Transverse colon (tissue), 4 donors: ENCODE results near the gene NEK3. TPM values are rescaled to one million over a fixed set of nuclear protein-coding genes. Genes with fewer than 3 reads are reported as not detected.
"Not testable (repeated sequence)": the region's sequence is repeated elsewhere in the genome, so short reads cannot be mapped to it uniquely, and the experiment has no call there.

Experiments
- DNase-seq: peaks from one replicate; pipeline ENCODE4 v3.0.0-alpha.2; 2019
- H3K27ac ChIP-seq, 4 donors: fragments of 200-600 bp; sonication (generic); 2 replicates each; pipeline ENCODE4 v1.5.1; 2016 to 2018; ENCODE audit warnings: inconsistent platforms in 4 of 4
- H3K27me3 ChIP-seq: fragments of 200-600 bp; sonication (generic); 2 replicates; pipeline ENCODE4 v1.5.1; 2017; ENCODE audit warnings: inconsistent platforms
- H3K36me3 ChIP-seq, 4 donors: fragments of 200-600 bp; sonication (generic); 2 replicates each; pipeline ENCODE4 v1.5.1; 2017 to 2019; ENCODE audit warnings: inconsistent platforms in 4 of 4
- H3K4me1 ChIP-seq, 4 donors: fragments of 200-600 bp; sonication (generic); 2 replicates each; pipeline ENCODE4 v1.5.1; 2017 to 2020; ENCODE audit warnings: inconsistent platforms in 4 of 4
- H3K4me3 ChIP-seq, 4 donors: fragments of 200-600 bp; sonication (generic); 1 replicate in 1 of 4; 2 replicates in 3 of 4; pipeline versions ENCODE4 v1.5.1 to v1.6.1; 2017 to 2019; ENCODE audit warnings: inconsistent platforms in 4 of 4
- H3K9me3 ChIP-seq, 2 donors: fragments of 200-600 bp; sonication (generic); 2 replicates each; pipeline ENCODE4 v1.5.1; 2017 to 2019; ENCODE audit warnings: inconsistent platforms in 2 of 2
- EP300 ChIP-seq: sonication (generic); formaldehyde crosslinking; IDR thresholded peaks from one replicate; pipeline ENCODE4 v1.6.1; 2017; ENCODE audit warnings: antibody characterized with exemption, low read depth
- POLR2A ChIP-seq: fragments of 450-650 bp; IDR thresholded peaks from one replicate; pipeline ENCODE4 v1.6.1; 2016; ENCODE audit warnings: antibody characterized with exemption, mild to moderate bottlenecking, moderate library complexity
- POLR2AphosphoS5 ChIP-seq, 3 donors: sonication (generic); formaldehyde crosslinking; IDR thresholded peaks; one replicate each; pipeline ENCODE4 v1.6.1; 2016; ENCODE audit warnings: antibody characterized with exemption in 3 of 3
- WGBS, 2 donors: methylation state at CpG; one replicate each; pipeline ENCODE4 v1.1.5; 2018; ENCODE audit warnings: low coverage in 1 of 2; 5-methylcytosine and 5-hydroxymethylcytosine counted together
- in situ Hi-C, 4 donors: fragments of 200-750 bp; cut with MboI; loops; one replicate each; pipeline versions ENCODE4 v1.15.0 to v1.15.1; 2017; ENCODE audit warnings: low sequenced_read_pairs in 3 of 4, low pct_ligation_motif_present in 1 of 4, low pct_unique_long_range_greater_than_20kb in 1 of 4
- intact Hi-C: fragments of 100-400 bp; cut with DNase I; formaldehyde crosslinking; loops from one replicate; pipeline ENCODE4 v1.15.1; 2023; ENCODE audit warnings: low total_unique reads
- total RNA-seq, 4 donors: library from RNA; depleted of rRNA; stranded (reverse); fragments of >200 nt; gene quantifications; one replicate each; pipeline ENCODE4 v1.1.0, GENCODE V29; 2016
- TF ChIP-seq, protein P1 (sequence below), 5 experiments: fragments of 200-600 bp in 3 of 5; fragments of 450-650 bp in 2 of 5; sonication (generic) in 3 of 5; IDR thresholded peaks; 1 replicate in 2 of 5; 2 replicates in 3 of 5; pipeline ENCODE4 v1.5.1; 2016 to 2017; ENCODE audit warnings: antibody characterized with exemption in 5 of 5, inconsistent platforms in 3 of 5, mild to moderate bottlenecking in 2 of 5, moderate library complexity in 1 of 5

NEK3 gene
- total RNA-seq, 4 donors from 2014 or later = 20.9 to 52.1 (median 25.7) TPM

DNA sequence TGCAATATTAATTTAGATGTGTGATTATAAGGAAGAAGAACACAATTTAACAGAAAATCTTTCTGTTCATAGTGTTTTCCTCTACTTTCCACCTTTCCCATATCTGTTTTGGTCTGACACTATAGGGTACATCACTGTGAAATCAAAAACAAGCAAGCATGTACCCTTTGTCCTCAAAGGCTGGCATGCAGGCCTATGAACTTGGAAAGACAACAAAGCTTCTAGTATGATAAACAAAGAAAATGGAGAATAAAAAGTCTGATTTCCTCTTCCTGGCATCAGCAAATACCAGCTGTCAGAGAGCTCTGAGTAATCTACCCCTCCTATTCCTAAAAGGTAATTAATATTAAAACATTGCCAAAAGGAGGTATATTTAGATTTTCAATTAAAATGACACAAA lies 5.6 kb upstream of the NEK3 start:
- no peak for TF ChIP-seq POLR2A
- TF ChIP-seq, protein P1, sequence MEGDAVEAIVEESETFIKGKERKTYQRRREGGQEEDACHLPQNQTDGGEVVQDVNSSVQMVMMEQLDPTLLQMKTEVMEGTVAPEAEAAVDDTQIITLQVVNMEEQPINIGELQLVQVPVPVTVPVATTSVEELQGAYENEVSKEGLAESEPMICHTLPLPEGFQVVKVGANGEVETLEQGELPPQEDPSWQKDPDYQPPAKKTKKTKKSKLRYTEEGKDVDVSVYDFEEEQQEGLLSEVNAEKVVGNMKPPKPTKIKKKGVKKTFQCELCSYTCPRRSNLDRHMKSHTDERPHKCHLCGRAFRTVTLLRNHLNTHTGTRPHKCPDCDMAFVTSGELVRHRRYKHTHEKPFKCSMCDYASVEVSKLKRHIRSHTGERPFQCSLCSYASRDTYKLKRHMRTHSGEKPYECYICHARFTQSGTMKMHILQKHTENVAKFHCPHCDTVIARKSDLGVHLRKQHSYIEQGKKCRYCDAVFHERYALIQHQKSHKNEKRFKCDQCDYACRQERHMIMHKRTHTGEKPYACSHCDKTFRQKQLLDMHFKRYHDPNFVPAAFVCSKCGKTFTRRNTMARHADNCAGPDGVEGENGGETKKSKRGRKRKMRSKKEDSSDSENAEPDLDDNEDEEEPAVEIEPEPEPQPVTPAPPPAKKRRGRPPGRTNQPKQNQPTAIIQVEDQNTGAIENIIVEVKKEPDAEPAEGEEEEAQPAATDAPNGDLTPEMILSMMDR (IDR thresholded peaks at IDR 0.05) = no peak
- TF ChIP-seq POLR2AphosphoS5 (IDR thresholded peaks at IDR 0.05) = no peak
- TF ChIP-seq EP300 = no peak
- DNase-seq = no peak
- intact Hi-C loops = no loop called here
- no peaks in the 10 kb centered on the region for H3K9me3 ChIP-seq
- peaks cover 0 to 48% (median 19%) of the 10 kb centered on the region in 4 donors for H3K4me1 ChIP-seq
- H3K27me3 ChIP-seq = no peaks in the 10 kb centered on the region
- no peak overlapping the region for H3K27ac ChIP-seq
- no peak overlapping the region for H3K4me3 ChIP-seq
- peaks cover 0 to 13% (median 4%) of the 10 kb centered on the region in 4 donors for H3K36me3 ChIP-seq
- in situ Hi-C loops = no loop called here

DNA sequence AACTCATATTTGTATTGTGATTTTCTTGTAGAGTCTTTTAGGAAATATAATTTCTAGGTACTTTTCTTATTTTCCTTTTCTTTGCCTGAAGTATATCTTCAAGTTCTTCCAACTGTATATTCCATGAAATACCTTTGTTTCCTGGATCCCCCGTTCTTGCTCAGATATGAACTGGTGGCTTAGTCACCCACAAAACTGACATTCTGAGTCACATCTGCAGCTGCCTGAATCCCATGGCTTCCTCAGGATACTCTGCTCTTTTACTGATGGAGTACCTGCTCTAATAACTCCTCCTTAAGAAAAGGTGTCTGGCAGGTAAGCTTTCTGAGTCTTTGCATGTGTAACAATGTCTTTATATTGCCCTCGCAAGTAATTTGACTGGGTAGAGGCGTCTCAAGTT lies 4.5 kb upstream of the NEK3 start:
- H3K4me3 ChIP-seq, intact Hi-C loops, H3K36me3 ChIP-seq, H3K9me3 ChIP-seq, H3K27me3 ChIP-seq, in situ Hi-C loops, DNase-seq: not testable (repeated sequence)
- WGBS, 2 donors = 73 to 79% methylated on average over 2 to 3 of the region's 3 CpGs
- peak overlapping the region in 1 of 4 donors; percentile 94 for H3K27ac ChIP-seq
- H3K4me1 ChIP-seq = peaks cover 0 to 52% (median 24%) of the 10 kb centered on the region in 4 donors

GRCh38 chr13:52162279-52163101 lies 3.1 kb upstream of the NEK3 start:
- 34 to 39% methylated on average over 4 to 5 of the region's 5 CpGs for WGBS, 2 donors
- Histone ChIP-seq H3K27me3 (no peaks in the 10 kb centered on the region), H3K27ac (peak overlapping the region; percentile 88 to 94 (median 92)), H3K9me3 (no peaks in the 10 kb centered on the region), H3K4me1 (peaks cover 4 to 65% (median 33%) of the 10 kb centered on the region in 4 donors), H3K36me3 (no peaks in the 10 kb centered on the region), H3K4me3 (no peak overlapping the region)
- intact Hi-C loops = no loop called here
- in situ Hi-C loops = no loop called here
- TF ChIP-seq EP300 = no peak
- no peak for TF ChIP-seq POLR2AphosphoS5 (IDR thresholded peaks at IDR 0.05)
- TF ChIP-seq, protein P1 (IDR thresholded peaks at IDR 0.05) = no peak
- no peak for TF ChIP-seq POLR2A
- no peak for DNase-seq

DNA sequence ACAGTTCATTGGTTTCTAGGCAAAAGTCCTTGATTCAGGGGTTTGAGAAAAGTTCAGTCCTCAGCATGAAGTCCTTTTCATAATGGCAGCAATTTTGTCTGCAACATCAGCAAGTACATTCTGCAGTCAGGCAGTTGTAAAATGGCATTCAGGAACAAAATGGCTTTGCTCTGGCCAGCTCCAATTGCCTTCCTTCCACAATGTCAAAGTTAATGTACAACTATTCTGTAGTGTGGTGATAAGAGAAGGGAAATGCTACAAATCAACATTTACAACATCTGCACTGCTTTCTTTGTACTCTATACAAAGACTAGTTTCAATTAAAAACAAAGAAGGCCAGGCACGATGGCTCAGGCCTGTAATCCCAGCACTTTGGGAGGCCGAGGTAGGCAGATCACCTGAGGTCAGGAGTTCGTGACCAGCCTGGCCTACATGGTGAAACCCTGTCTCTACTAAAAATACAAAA lies 1.8 kb upstream of the NEK3 start:
- 56 to 72% methylated on average over 3 of the region's 3 CpGs for WGBS, 2 donors
- DNase-seq = no peak
- H3K4me1 ChIP-seq = peaks cover 4 to 78% (median 38%) of the 10 kb centered on the region in 4 donors

GRCh38 chr13:52160506-52160905 lies 1.1 kb upstream of the NEK3 start:
- DNase-seq = peak; percentile 26
- 49 to 58% methylated on average over 4 to 6 of the region's 6 CpGs for WGBS, 2 donors
- no peaks in the 10 kb centered on the region for H3K9me3 ChIP-seq
- in situ Hi-C loops (no loop called here), intact Hi-C loops (no loop called here)
- H3K36me3 ChIP-seq = no peaks in the 10 kb centered on the region
- TF ChIP-seq, protein P1 (IDR thresholded peaks at IDR 0.05) = no peak
- TF ChIP-seq EP300 = no peak
- no peak for TF ChIP-seq POLR2A
- TF ChIP-seq POLR2AphosphoS5 (IDR thresholded peaks at IDR 0.05) = no peak
- no peaks in the 10 kb centered on the region for H3K27me3 ChIP-seq
- H3K4me3 ChIP-seq = no peak overlapping the region
- peak overlapping the region; percentile 88 to 94 (median 92) for H3K27ac ChIP-seq
- peaks cover 4 to 81% (median 44%) of the 10 kb centered on the region in 4 donors for H3K4me1 ChIP-seq

More for the DNA sequence above, 1.8 kb upstream of the NEK3 start:
- H3K27me3 ChIP-seq = no peaks in the 10 kb centered on the region
- TF ChIP-seq POLR2AphosphoS5 (IDR thresholded peaks at IDR 0.05) = no peak
- peak; percentile 30 for TF ChIP-seq POLR2A
- H3K36me3 ChIP-seq = no peaks in the 10 kb centered on the region
- no peaks in the 10 kb centered on the region for H3K9me3 ChIP-seq
- H3K27ac ChIP-seq = peak overlapping the region; percentile 88 to 94 (median 92)
- in situ Hi-C loops = no loop called here
- intact Hi-C loops = no loop called here
- H3K4me3 ChIP-seq = no peak overlapping the region
